GM21717 (cell line): ENCODE measurements around the gene CD59.
"Not testable (repeated sequence)": the region's sequence is repeated elsewhere in the genome, so short reads cannot be mapped to it uniquely, and the experiment has no call there.

Source experiments
- ATAC-seq: cut with Tn5 transposase; IDR thresholded peaks from one replicate; pipeline ENCODE4 v1.9.1; 2021; ENCODE audit warnings: mild to moderate bottlenecking, moderate library complexity; ENCODE audit not compliant: unreplicated experiment

Gene CD59

GRCh38 chr11:33743291-33743690 lies 7.1 kb upstream of the CD59 start:
- ATAC-seq = no peak

- ATAC-seq = no peak
These were observed 6.1 kb upstream of the CD59 start for GRCh38 chr11:33742249-33742851.

GRCh38 chr11:33741806-33742205 lies 5.6 kb upstream of the CD59 start:
- no peak for ATAC-seq

GRCh38 chr11:33737362-33737821 lies 1.2 kb upstream of the CD59 start:
- ATAC-seq = no peak

- peak; percentile 58 for ATAC-seq
These were observed 714 bp downstream of the CD59 start for GRCh38 chr11:33735271-33736147.

GRCh38 chr11:33734441-33735270 lies 1.6 kb downstream of the CD59 start:
- no peak for ATAC-seq

- ATAC-seq = no peak
These were observed 2.2 kb downstream of the CD59 start for GRCh38 chr11:33733980-33734379.

GRCh38 chr11:33731723-33732531 lies 4.3 kb downstream of the CD59 start:
- no peak for ATAC-seq

GRCh38 chr11:33730716-33731115 lies 5.5 kb downstream of the CD59 start:
- no peak for ATAC-seq

GRCh38 chr11:33729072-33729664 lies 7.1 kb downstream of the CD59 start:
- not testable (repeated sequence) for ATAC-seq

- ATAC-seq = not testable (repeated sequence)
These were observed 8.7 kb downstream of the CD59 start for GRCh38 chr11:33727539-33727938.

GRCh38 chr11:33725496-33725895 lies 10.7 kb downstream of the CD59 start:
- no peak for ATAC-seq

- ATAC-seq = no peak
These were observed 11.6 kb downstream of the CD59 start for GRCh38 chr11:33724644-33725035.

- ATAC-seq = peak; percentile 24
These were observed 12.9 kb downstream of the CD59 start for GRCh38 chr11:33723238-33723881.

GRCh38 chr11:33722590-33723234 lies 13.5 kb downstream of the CD59 start:
- peak; percentile 77 for ATAC-seq

GRCh38 chr11:33721984-33722383 lies 14.2 kb downstream of the CD59 start:
- no peak for ATAC-seq

GRCh38 chr11:33721426-33721825 lies 14.8 kb downstream of the CD59 start:
- no peak for ATAC-seq

- no peak for ATAC-seq
These were observed 16.6 kb downstream of the CD59 start for GRCh38 chr11:33719587-33719986.

GRCh38 chr11:33718440-33718839 lies 17.8 kb downstream of the CD59 start:
- no peak for ATAC-seq
